ENCODE results near the gene CLCN6. TPM values are rescaled to one million over a fixed set of nuclear protein-coding genes. Genes with fewer than 3 reads are reported as not detected.

The CLCN6 gene
- total RNA-seq, 1 experiment from 2014 or later = 6.1 TPM

DNA sequence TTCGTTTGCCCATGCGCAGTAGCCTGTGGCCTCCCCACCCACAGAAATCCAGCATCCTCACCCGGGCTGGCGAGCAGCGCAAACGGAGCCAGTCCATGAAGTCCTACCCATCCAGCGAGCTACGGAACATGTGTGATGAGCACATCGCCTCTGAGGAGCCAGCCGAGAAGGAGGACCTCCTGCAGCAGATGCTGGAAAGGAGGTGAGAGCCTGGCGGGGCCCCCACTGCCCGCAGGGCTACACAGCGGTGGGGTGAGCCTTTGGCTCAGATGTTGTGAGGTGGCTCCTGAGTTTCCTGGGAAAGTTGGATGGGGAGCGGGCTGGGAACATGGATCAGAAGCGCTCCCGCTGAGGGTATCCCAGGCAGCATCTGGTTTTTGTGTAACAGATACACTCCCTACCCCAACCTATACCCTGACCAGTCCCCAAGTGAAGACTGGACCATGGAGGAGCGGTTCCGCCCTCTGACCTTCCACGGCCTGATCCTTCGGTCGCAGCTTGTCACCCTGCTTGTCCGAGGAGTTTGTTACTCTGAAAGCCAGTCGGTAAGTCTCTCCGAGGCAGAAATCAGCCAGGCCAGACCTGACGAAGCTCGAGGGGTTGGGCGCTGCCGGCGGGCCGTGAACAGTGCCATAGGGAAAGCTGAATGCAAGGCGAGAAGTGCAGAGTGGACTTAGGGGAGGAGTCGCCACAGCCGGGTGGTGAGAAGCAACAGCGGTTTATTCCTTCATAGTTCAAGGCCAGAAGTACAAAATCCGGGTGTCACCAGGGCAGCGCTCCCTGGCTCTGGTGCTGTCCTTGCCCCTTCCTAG is 31.2 kb downstream of the CLCN6 start:
- H3K79me2 ChIP-seq (ENCODE audit: low read length) = no peaks in the 10 kb centered on the region
- intact Hi-C loops (cut with micrococcal nuclease) = no loop called here
- TF ChIP-seq, protein P1, sequence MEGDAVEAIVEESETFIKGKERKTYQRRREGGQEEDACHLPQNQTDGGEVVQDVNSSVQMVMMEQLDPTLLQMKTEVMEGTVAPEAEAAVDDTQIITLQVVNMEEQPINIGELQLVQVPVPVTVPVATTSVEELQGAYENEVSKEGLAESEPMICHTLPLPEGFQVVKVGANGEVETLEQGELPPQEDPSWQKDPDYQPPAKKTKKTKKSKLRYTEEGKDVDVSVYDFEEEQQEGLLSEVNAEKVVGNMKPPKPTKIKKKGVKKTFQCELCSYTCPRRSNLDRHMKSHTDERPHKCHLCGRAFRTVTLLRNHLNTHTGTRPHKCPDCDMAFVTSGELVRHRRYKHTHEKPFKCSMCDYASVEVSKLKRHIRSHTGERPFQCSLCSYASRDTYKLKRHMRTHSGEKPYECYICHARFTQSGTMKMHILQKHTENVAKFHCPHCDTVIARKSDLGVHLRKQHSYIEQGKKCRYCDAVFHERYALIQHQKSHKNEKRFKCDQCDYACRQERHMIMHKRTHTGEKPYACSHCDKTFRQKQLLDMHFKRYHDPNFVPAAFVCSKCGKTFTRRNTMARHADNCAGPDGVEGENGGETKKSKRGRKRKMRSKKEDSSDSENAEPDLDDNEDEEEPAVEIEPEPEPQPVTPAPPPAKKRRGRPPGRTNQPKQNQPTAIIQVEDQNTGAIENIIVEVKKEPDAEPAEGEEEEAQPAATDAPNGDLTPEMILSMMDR (conservative IDR thresholded peaks at IDR 0.05; ENCODE audit: low read depth, low read length) = no peak
- TF ChIP-seq EZH2phosphoT487 (IDR thresholded peaks at IDR 0.05; ENCODE audit: borderline replicate concordance, low read length) (no peak), EZH2 (IDR thresholded peaks at IDR 0.05; ENCODE audit: low read length, unreplicated experiment) (no peak)
- no peak overlapping the region for H3K27ac ChIP-seq (ENCODE audit: low read length)
- no peaks in the 10 kb centered on the region for H3F3A ChIP-seq (ENCODE audit: low read length, unreplicated experiment)
- H3K9me3 ChIP-seq (ENCODE audit: low read length) = no peaks in the 10 kb centered on the region
- no TSS peak for BruUV-seq (replicated peaks)
- no peak overlapping the region for H3K9ac ChIP-seq (ENCODE audit: low read length)
- no peaks in the 10 kb centered on the region for H4K20me1 ChIP-seq (ENCODE audit: low read length)
- H3K9me2 ChIP-seq (replicated peaks; ENCODE audit: low read length) = no peaks in the 10 kb centered on the region
- no peak for DNase-seq
- ChIA-PET CTCF (interaction anchor here (0.6 to 1.1 kb wide), 2 partner anchors 64 to 184 kb away, joined by 7 read pairs; no protein-coding TSS in a partner anchor), POLR2A (ENCODE audit: unreplicated experiment) (no interaction called here)
- H3K4me1 ChIP-seq (ENCODE audit: insufficient read depth, low read length) = no peaks in the 10 kb centered on the region
- H3K4me2 ChIP-seq (ENCODE audit: low read length) = no peak overlapping the region
- no peak for ATAC-seq
- no peak overlapping the region for H2AFZ ChIP-seq (ENCODE audit: low read length)
- no peak overlapping the region for H3K4me3 ChIP-seq (ENCODE audit: low read length)
- H3K36me3 ChIP-seq (ENCODE audit: low read depth, low read length) = peaks cover 10% of the 10 kb centered on the region
- H3K27me3 ChIP-seq (ENCODE audit: low read length) = no peaks in the 10 kb centered on the region

GRCh38 chr1:11837767-11838348 is 31.9 kb downstream of the CLCN6 start:
- intact Hi-C loops (cut with micrococcal nuclease) = loop anchor here (1.0 kb wide), 1 partner anchor 56 kb away; no protein-coding TSS in a partner anchor
- Histone ChIP-seq H3K79me2 (ENCODE audit: low read length) (no peaks in the 10 kb centered on the region), H3K4me3 (ENCODE audit: low read length) (no peak overlapping the region), H3K4me2 (ENCODE audit: low read length) (no peak overlapping the region), H3K9me3 (ENCODE audit: low read length) (no peaks in the 10 kb centered on the region), H3K27ac (ENCODE audit: low read length) (no peak overlapping the region), H3K9me2 (replicated peaks; ENCODE audit: low read length) (no peaks in the 10 kb centered on the region), H3K27me3 (ENCODE audit: low read length) (no peaks in the 10 kb centered on the region), H2AFZ (ENCODE audit: low read length) (no peak overlapping the region), H3F3A (ENCODE audit: low read length, unreplicated experiment) (no peaks in the 10 kb centered on the region), H3K4me1 (ENCODE audit: insufficient read depth, low read length) (no peaks in the 10 kb centered on the region), H4K20me1 (ENCODE audit: low read length) (no peaks in the 10 kb centered on the region), H3K9ac (ENCODE audit: low read length) (no peak overlapping the region), H3K36me3 (ENCODE audit: low read depth, low read length) (peaks cover 10% of the 10 kb centered on the region)
- CTCF ChIA-PET = interaction anchor here (0.5 to 1.1 kb wide), 8 partner anchors 15 to 189 kb away, joined by 3 to 7 read pairs (median 6); no protein-coding TSS in a partner anchor
- DNase-seq = no peak
- no TSS peak for BruUV-seq (replicated peaks)
- ATAC-seq = peak; percentile 19; the same call in 1 of the 2 replicates
- POLR2A ChIA-PET (ENCODE audit: unreplicated experiment) = no interaction called here
- TF ChIP-seq, protein P1 (conservative IDR thresholded peaks at IDR 0.05; ENCODE audit: low read depth, low read length) = no peak
- no peak for TF ChIP-seq EZH2phosphoT487 (IDR thresholded peaks at IDR 0.05; ENCODE audit: borderline replicate concordance, low read length)
- TF ChIP-seq EZH2 (IDR thresholded peaks at IDR 0.05; ENCODE audit: low read length, unreplicated experiment) = no peak

Data from PC-3 (cell line).